ENCODE data around the gene NGB. TPM values are rescaled to one million over a fixed set of nuclear protein-coding genes. Genes with fewer than 3 reads are reported as not detected.

Gene NGB
- total and polyA plus RNA-seq, 2 of the 8 experiments (the other 6 are each of a cell fraction or from before 2014, with no cell fraction given): 0.30 to 0.60 TPM

DNA sequence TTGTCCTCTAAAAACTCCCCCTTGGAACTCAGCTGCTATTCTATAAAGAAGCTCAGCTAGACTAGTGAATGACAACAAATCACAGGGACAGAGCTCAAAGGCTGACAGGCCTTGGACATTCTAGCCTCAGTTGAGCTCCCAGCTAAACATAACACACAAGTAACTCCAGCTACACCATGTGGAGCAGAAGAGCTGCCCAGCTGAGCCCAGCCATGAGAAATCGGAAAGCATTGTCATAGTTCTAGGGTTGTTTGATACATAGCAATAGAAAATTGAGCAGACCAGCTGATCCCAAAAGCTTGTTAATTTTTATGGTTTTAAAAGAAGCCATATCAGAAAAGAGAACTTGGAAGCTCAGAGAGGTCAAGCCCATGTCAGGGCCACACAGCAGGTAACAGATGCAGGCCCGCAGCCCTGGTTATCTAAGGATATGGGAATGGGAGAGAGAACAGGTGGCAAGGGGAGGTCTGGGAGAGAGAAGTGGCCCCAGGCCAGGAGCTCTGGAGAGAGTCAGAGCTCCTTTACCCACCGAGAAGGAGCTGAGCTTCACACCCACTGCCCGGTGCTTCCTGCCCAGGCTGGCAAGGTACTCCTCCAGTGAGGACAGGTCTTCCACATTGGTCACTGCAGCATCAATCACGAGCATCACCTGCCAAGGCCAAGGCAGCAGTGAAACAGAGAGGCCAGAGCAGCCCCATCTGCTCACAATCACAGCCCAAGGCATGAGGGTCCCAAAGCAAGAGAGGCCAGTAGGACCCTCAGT lies 2.9 kb downstream of the NGB start:
- H2BK120ac ChIP-seq (replicated peaks; ENCODE audit: low read depth, low read length): no peak overlapping the region
- no peak overlapping the region for H3K56ac ChIP-seq (replicated peaks; ENCODE audit: insufficient read length, low read depth, low read length)
- no peak overlapping the region for H3K4me3 ChIP-seq (ENCODE audit: extremely low read depth in 1 of 4, insufficient read depth in 2 of 4, low read depth in 3 of 4, low read length in 4 of 4)
- ChIA-PET CTCF (ENCODE audit: partially characterized antibody) (interaction anchor here (0.5 to 5.8 kb wide), 20 partner anchors 8 to 910 kb away, joined by 3 to 25 read pairs (median 4); no protein-coding TSS in a partner anchor), POLR2A (ENCODE audit: partially characterized antibody) (interaction anchor here (1.0 kb wide), 1 partner anchor 11 kb away, joined by 3 read pairs; no protein-coding TSS in a partner anchor)
- no peak overlapping the region; the same call in 1 of the 2 replicates for H4K8ac ChIP-seq (ENCODE audit: extremely low read depth, insufficient read depth, low read length)
- no peak for DNase-seq (ENCODE audit: low read depth in 1 of 2, low spot score in 2 of 2)
- no peaks in the 10 kb centered on the region for H4K20me1 ChIP-seq (replicated peaks in 1 of 2; ENCODE audit: control insufficient read depth in 1 of 2, insufficient read depth in 2 of 2, low read length in 2 of 2)
- H2BK12ac ChIP-seq (ENCODE audit: low read depth, low read length): no peak overlapping the region
- no peak overlapping the region for H4K91ac ChIP-seq (replicated peaks; ENCODE audit: insufficient read length, low read length)
- H3K23ac ChIP-seq (ENCODE audit: insufficient read length): no peak overlapping the region
- H3K23me2 ChIP-seq (ENCODE audit: low read depth, low read length): peaks cover 5% of the 10 kb centered on the region; the same call in 1 of the 2 replicates
- 0 out of 8 replicates have a peak, but pooled peaks cover 0 to 5% (median 0%) of the 10 kb centered on the region in 4 experiments for H3K36me3 ChIP-seq (ENCODE audit: control insufficient read depth in 2 of 4, insufficient read depth in 4 of 4, low read length in 3 of 4)
- no peak overlapping the region for H2BK5ac ChIP-seq (ENCODE audit: low read depth, low read length)
- H3K27ac ChIP-seq (ENCODE audit: low read depth, low read length): no peak overlapping the region
- H2AK5ac ChIP-seq (ENCODE audit: low read depth, low read length): no peak overlapping the region
- no peak overlapping the region for H3K14ac ChIP-seq (ENCODE audit: insufficient read length)
- H3K9ac ChIP-seq (replicated peaks in 1 of 4; ENCODE audit: extremely low read depth in 1 of 4, low read depth in 3 of 4, low read length in 3 of 4): no peak overlapping the region
- no peak overlapping the region for H2BK20ac ChIP-seq (ENCODE audit: low read length)
- H3K79me2 ChIP-seq (ENCODE audit: control insufficient read depth in 1 of 2, insufficient read depth in 2 of 2, low read length in 2 of 2): no peaks in the 10 kb centered on the region
- no peak overlapping the region for H2AFZ ChIP-seq (ENCODE audit: low read length)
- no peaks in the 10 kb centered on the region for H3K9me3 ChIP-seq (ENCODE audit: insufficient read depth in 2 of 2, low read depth in 1 of 2, low read length in 1 of 2)
- H2BK15ac ChIP-seq (ENCODE audit: low read length): no peak overlapping the region
- H3K18ac ChIP-seq (ENCODE audit: extremely low read depth, low read length): no peak overlapping the region
- H3K79me1 ChIP-seq (ENCODE audit: low read depth, low read length): no peaks in the 10 kb centered on the region
- no peak overlapping the region for H3K4ac ChIP-seq (replicated peaks; ENCODE audit: insufficient read length, low read depth, low read length)
- H3K4me1 ChIP-seq (replicated peaks in 1 of 4; ENCODE audit: control insufficient read depth in 3 of 4, insufficient read depth in 4 of 4, low read length in 3 of 4): peaks cover 0 to 9% (median 5%) of the 10 kb centered on the region in 4 experiments; a peak in 3 of 7 replicates
- WGBS, 2 experiments (ENCODE audit: extremely low coverage in 1 of 2, insufficient coverage in 1 of 2, insufficient read length in 1 of 2, insufficient replicate concordance in 2 of 2, low coverage in 1 of 2, low lambda C conversion rate in 2 of 2, missing lambda C conversion rate in 1 of 2): 88% methylated on average over 5 of the region's 5 CpGs; no CpG with 5 or more reads in 1 of the 2 experiments
- no peak overlapping the region for H3K4me2 ChIP-seq (ENCODE audit: insufficient read depth in 1 of 2, low read depth in 2 of 2, low read length in 2 of 2)
- no peak for FAIRE-seq
- peaks cover 15 to 49% (median 41%) of the 10 kb centered on the region in 4 experiments for H3K27me3 ChIP-seq (replicated peaks in 1 of 4; ENCODE audit: control insufficient read depth in 3 of 4, extremely low read depth in 1 of 4, insufficient read depth in 3 of 4, low read length in 3 of 4)
- no peak overlapping the region for H4K5ac ChIP-seq (ENCODE audit: insufficient read length, low read depth, low read length)
- no peak for TF ChIP-seq JUND (IDR thresholded peaks at IDR 0.05; ENCODE audit: low read length)
- no peak for TF ChIP-seq KDM1A (IDR thresholded peaks at IDR 0.05; ENCODE audit: borderline replicate concordance, low read length)
- TF ChIP-seq ZNF274 (IDR thresholded peaks at IDR 0.05; ENCODE audit: borderline replicate concordance, extremely low read depth, low read length): no peak
- TF ChIP-seq BRCA1 (IDR thresholded peaks at IDR 0.05; ENCODE audit: low read depth, low read length): no peak
- TF ChIP-seq POU5F1 (IDR thresholded peaks at IDR 0.05; ENCODE audit: low read depth, low read length): no peak
- TF ChIP-seq, protein P1, sequence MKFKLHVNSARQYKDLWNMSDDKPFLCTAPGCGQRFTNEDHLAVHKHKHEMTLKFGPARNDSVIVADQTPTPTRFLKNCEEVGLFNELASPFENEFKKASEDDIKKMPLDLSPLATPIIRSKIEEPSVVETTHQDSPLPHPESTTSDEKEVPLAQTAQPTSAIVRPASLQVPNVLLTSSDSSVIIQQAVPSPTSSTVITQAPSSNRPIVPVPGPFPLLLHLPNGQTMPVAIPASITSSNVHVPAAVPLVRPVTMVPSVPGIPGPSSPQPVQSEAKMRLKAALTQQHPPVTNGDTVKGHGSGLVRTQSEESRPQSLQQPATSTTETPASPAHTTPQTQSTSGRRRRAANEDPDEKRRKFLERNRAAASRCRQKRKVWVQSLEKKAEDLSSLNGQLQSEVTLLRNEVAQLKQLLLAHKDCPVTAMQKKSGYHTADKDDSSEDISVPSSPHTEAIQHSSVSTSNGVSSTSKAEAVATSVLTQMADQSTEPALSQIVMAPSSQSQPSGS (IDR thresholded peaks at IDR 0.05; ENCODE audit: low read length): no peak
- no peak for TF ChIP-seq GABPA (IDR thresholded peaks at IDR 0.05; ENCODE audit: borderline replicate concordance, insufficient read depth, low read length)
- TF ChIP-seq RBBP5 (IDR thresholded peaks at IDR 0.05; ENCODE audit: borderline replicate concordance, low read depth, low read length): no peak

Measured in H1 (cell line).